K562 (cell line): ENCODE data around the gene SLC39A7. TPM values are rescaled to one million over a fixed set of nuclear protein-coding genes. Genes with fewer than 3 reads are reported as not detected.

Experiments
- ARID3A ChIP-seq: IDR thresholded peaks from 2 replicates; pipeline ENCODE4 v1.6.1; 2012; ENCODE audit warnings: low read depth, low read length, improper control_type of control experiment, borderline replicate concordance
- CTCFL ChIP-seq: IDR thresholded peaks from 2 replicates; pipeline ENCODE4 v1.6.1; 2011; ENCODE audit warnings: borderline replicate concordance, low read depth, mild to moderate bottlenecking, moderate library complexity, low read length; ENCODE audit not compliant: insufficient read depth, poor library complexity, severe bottlenecking
- ELF1 ChIP-seq: fragments of 200-800 bp; sonication (Bioruptor generic); IDR thresholded peaks from 2 replicates; pipeline ENCODE4 v1.6.1; 2016; ENCODE audit warnings: missing genetic modification characterization, missing compliant biosample characterization
- ETS1 ChIP-seq: conservative IDR thresholded peaks from 2 replicates; pipeline ENCODE4 v1.6.1; 2011; ENCODE audit warnings: low read depth, mild to moderate bottlenecking, low read length; ENCODE audit not compliant: control insufficient read depth
- KAT8 ChIP-seq: fragments of 450-650 bp; IDR thresholded peaks from 2 replicates; pipeline ENCODE4 v1.6.1; 2016; ENCODE audit warnings: low read depth, mild to moderate bottlenecking
- LEF1 ChIP-seq: fragments of 450-650 bp; IDR thresholded peaks from 2 replicates; pipeline ENCODE4 v1.6.1; 2016; ENCODE audit warnings: mild to moderate bottlenecking
- MTA1 ChIP-seq: fragments of 450-650 bp; IDR thresholded peaks from 2 replicates; pipeline ENCODE4 v1.6.1; 2017; ENCODE audit warnings: borderline replicate concordance
- NR2C1 ChIP-seq, 2 experiments: fragments of 450-650 bp; IDR thresholded peaks; 2 replicates each; pipeline ENCODE4 v1.6.1; 2017; ENCODE audit warnings: mild to moderate bottlenecking in 2 of 2, antibody characterized with exemption in 1 of 2, inconsistent platforms in 1 of 2, missing compliant biosample characterization in 1 of 2, missing genetic modification characterization in 1 of 2
- RAD51 ChIP-seq: fragments of 450-650 bp; IDR thresholded peaks from 2 replicates; pipeline ENCODE4 v1.7.1; 2016; ENCODE audit warnings: low read depth, mild to moderate bottlenecking, borderline replicate concordance
- SRSF1 ChIP-seq: fragments of 200-400 bp; formaldehyde crosslinking; IDR thresholded peaks from 2 replicates; pipeline ENCODE4 v1.6.1; 2017; ENCODE audit warnings: mild to moderate bottlenecking, low read depth, low read length, moderate library complexity
- SUPT5H ChIP-seq: fragments of 450-650 bp; IDR thresholded peaks from 2 replicates; pipeline ENCODE4 v1.6.1; 2016
- TBL1XR1 ChIP-seq, 2 experiments: IDR thresholded peaks; 2 replicates each; pipeline ENCODE4 v1.6.1; 2012; ENCODE audit warnings: improper control_type of control experiment in 2 of 2, low read length in 2 of 2, mild to moderate bottlenecking in 1 of 2
- VEZF1 ChIP-seq: fragments of 200-800 bp; sonication (Bioruptor generic); IDR thresholded peaks from 2 replicates; pipeline ENCODE4 v1.6.1; 2017; ENCODE audit warnings: missing genetic modification characterization, missing compliant biosample characterization
- ZMIZ1 ChIP-seq, 2 experiments: fragments of 150-350 bp in 1 of 2; IDR thresholded peaks; 2 replicates each; pipeline ENCODE4 v1.6.1; 2012 to 2016; ENCODE audit warnings: low read depth in 2 of 2, low read length in 2 of 2, mild to moderate bottlenecking in 1 of 2, moderate library complexity in 1 of 2
- ZNF507 ChIP-seq: conservative IDR thresholded peaks from 2 replicates; pipeline ENCODE4 v1.6.1; 2017; ENCODE audit warnings: missing genetic modification characterization, missing compliant biosample characterization
- ZNF830 ChIP-seq: fragments of 250-450 bp; sonication (Bioruptor Pico); IDR thresholded peaks from 2 replicates; pipeline ENCODE4 v1.5.0; 2021; ENCODE audit warnings: mild to moderate bottlenecking
- polyA plus RNA-seq, 8 experiments: library from polyadenylated mRNA; depleted of rRNA in 4 of 8; stranded (reverse) in 5 of 8; unstranded in 3 of 8; fragments of >200 nt; fragmentation: Nextera tagmentation in 2 of 8; fragmentation: Illumina TruSeq in 1 of 8; extraction: Ambion mirVana in 2 of 8; extraction: Trizol in 1 of 8; gene quantifications; 2 replicates each; pipeline versions ENCODE4 v1.2.1 to v1.2.3, GENCODE V29; 2011 to 2014; ENCODE audit warnings: inconsistent platforms in 1 of 8, missing spikeins in 1 of 8
- total RNA-seq, 7 experiments: library from RNA; depleted of rRNA in 6 of 7; stranded (reverse); fragments of >200 nt in 6 of 7; fragmentation: Illumina TruSeq in 2 of 7; extraction: Trizol in 2 of 7; gene quantifications; 2 replicates each; pipeline versions ENCODE4 v1.2.1 to v1.2.3, GENCODE V29; 2011 to 2021; ENCODE audit warnings: low replicate concordance in 1 of 7

The SLC39A7 gene
- total and polyA plus RNA-seq, 9 of the 15 experiments (the other 6 are each of a cell fraction or from before 2014, with no cell fraction given) = 21.7 to 169 (median 121) TPM

GRCh38 chr6:33197431-33198048 is 3.1 kb upstream of the SLC39A7 start (continued):
- TF ChIP-seq SUPT5H (no peak), ZMIZ1 (IDR thresholded peaks at IDR 0.05; ENCODE audit: low read depth in 2 of 2, low read length in 2 of 2) (peak in 1 of 2 experiments; percentile 51; a peak in 1 of 4 replicates), VEZF1 (CRISPR knock-in tag) (no peak), ZNF830 (CRISPR knock-in tag) (no peak), SRSF1 (no peak), RAD51 (peak; percentile 16; the same call in 1 of the 2 replicates), CTCFL (peak; percentile 67), MTA1 (no peak), ZNF507 (tag) (no peak), NR2C1 (IDR thresholded peaks at IDR 0.05) (no peak), NR2C1 (tag; IDR thresholded peaks at IDR 0.05) (no peak), TBL1XR1 (IDR thresholded peaks at IDR 0.05; ENCODE audit: low read length in 2 of 2) (peak in 1 of 2 experiments; percentile 60; a peak in 2 of 4 replicates), ARID3A (no peak; the same call in 1 of the 2 replicates), ETS1 (peak; percentile 45; the same call in 1 of the 2 replicates), ELF1 (tag) (no peak), KAT8 (no peak), LEF1 (no peak)
